Stimulated activated naive CD8-positive, alpha-beta T cell treated with anti-CD3 and anti-CD28 coated beads, Interleukin-15, Interleukin-2, amounts not matched to agents 100 U/mL and 50 U/mL, for 24 hours (primary cell): ENCODE data around the gene HS6ST2.

Experiments used
- ATAC-seq: fragments of 150-1000 bp; cut with Tn5 transposase; one replicate; pipeline ENCODE4 v1.10.0; 2021
- DNase-seq: peaks from one replicate; pipeline ENCODE4 v3.0.0; 2021

The HS6ST2 gene

DNA sequence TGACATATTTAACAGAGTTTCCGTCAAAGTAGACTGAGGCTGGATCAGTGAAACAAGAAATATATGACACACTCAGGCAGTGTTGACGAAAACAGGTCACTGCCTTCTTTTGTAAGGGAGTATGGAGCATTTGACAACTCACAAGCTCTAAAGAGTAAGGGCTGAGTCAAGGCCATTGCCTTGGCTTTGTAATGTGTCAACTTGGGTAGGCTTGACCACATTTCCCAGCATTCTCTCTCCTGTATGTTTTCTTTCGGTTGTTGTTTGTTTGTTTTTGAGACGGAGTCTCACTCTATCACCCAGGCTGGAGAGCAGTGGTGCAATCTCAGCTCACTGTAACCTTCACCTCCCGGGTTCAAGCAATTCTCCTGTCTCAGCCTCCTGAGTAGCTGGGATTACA, 344.6 kb downstream of the HS6ST2 start:
- DNase-seq (no peak), ATAC-seq (no peak)

DNA sequence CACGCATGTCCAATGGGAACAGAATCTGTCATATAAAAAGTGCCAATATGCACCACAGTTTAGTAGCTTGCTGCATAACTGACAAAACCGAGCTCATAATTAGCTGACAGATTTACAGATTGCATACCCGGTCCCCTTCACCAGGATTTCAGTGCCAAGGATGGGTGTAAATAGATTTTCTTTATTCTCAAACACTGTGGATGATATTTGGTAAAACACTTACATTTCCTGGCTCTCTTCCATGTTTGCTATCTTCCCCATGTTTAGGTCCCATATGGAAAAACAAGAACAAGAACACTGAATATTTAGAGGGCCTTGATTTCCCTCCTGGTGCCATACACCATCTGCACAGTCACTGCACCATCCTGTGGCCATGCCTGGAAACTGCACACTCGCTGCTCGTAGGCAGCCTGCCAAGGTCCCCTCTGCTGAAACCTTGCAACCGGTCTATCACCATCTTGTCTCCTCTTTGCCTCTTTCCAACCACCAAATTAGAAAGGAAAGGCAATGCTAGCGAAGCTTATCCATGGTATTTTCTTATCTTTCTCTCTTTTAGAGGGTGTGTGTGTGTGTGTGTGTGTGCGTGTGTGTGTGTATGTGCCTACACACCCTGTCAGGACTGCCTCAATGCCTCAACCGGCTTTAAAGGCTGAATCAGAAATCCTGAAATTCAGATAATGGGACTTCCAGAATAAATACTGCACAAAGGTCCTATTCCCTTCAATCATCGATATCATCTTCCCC, 345.4 kb downstream of the HS6ST2 start:
- peak; percentile 65 for ATAC-seq
- DNase-seq, result peak; percentile 42

DNA sequence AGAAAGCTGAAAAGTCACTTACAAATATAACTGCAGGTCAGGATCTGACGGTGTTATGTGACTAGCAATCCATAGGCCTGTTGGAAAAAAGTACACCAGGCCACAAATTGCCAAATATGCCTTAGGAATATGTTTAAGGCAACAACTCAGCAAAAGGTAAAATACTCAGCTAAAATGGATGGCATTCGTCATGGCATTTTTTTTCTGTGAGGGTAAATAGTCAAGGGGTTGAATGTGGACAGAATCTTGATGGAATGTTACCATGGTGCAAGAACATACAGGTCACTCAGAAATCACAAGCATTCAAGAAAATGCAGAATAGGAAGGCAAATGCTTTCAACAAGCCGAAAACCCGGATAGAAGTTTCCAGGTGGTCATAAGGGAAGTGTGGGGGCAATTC, 347.9 kb downstream of the HS6ST2 start:
- DNase-seq, result no peak
- no peak for ATAC-seq

DNA sequence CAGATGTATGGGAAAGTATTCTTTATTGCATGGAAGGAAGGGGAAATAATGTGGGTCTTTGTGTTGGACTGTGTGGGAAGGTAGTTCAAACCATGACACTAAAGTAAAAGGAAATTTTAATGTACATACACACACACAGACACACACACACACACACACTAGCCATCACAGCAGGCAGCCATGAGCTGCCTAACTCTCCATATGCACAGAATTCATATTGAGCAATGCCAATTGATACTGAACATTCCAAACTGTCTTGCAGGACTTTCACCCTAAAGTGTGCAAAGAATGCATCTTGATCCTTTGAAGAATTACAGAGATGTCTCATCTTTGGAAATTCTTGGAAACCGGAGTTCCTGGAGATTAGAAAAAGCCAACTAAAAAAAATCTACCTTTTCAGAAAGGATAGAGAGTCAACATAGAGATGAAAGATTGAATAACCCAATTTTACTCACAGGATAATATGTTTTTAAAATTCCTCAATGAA, 349.0 kb downstream of the HS6ST2 start:
- ATAC-seq (no peak), DNase-seq (no peak)

DNA sequence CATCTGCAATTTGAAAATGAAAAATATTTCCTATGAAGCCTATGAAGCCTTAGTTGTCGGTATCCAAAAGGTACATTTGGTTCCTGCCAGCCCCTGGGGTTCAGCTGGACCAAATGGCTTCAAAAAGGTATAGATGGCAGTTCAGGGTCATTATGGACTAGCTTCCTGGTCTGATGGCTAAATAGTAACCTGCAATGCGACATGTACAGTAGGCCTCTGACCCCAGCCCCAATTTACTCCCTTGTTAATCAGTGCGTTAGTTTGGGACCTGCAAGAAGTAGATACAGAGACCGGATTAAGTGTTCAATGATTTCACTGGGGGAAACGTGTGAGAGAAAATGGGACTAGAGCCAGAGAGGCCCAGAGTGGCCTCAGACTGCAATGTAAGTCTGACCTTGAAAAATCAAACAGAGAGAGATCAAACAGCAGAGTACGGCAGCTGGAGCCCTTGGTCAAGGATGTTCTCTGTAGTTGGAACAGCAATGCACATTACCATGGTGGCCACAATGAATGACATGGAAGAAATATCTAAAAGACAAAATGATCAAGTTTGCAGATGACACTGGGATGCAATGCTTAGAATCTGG, 354.6 kb downstream of the HS6ST2 start:
- ATAC-seq, result no peak
- DNase-seq, result no peak

DNA sequence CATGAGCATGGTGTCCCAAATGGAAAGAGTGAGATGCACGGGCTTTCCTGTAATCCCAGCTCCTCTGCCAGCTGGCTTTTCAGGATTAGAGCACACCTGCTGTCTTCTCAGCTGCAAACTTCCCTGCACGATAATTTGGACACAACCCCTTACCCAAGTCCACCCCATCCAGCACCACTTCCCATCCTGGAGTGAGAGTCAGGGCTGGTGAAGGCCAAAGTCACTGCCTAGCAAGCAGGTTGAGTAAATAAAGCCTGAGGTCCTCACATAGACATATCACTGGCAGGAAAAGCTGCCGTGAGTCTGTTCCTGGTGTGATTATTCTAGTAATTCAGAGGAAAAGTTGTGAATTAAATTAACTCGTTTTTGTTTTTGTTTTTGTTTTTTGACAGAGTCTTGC, 355.7 kb downstream of the HS6ST2 start:
- no peak for DNase-seq
- ATAC-seq, result no peak

DNA sequence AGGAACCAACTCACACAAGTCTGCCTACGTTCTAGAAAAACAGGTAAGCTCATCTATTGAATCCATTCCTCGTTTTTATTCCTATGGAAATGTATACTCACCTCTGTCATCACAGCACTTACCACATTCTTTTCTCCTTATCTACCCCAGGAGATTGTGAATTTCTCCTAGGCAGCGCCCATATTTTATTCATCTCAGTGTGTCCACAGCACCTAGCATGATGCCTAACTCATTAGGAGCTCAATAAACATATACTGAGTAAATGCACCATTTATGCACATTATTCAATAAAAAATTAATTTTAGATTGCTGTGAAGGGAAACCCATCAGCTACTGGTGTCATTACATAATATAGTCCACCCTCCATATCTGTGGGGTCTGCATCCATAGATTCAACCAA, 363.4 kb downstream of the HS6ST2 start:
- DNase-seq (no peak), ATAC-seq (no peak)

DNA sequence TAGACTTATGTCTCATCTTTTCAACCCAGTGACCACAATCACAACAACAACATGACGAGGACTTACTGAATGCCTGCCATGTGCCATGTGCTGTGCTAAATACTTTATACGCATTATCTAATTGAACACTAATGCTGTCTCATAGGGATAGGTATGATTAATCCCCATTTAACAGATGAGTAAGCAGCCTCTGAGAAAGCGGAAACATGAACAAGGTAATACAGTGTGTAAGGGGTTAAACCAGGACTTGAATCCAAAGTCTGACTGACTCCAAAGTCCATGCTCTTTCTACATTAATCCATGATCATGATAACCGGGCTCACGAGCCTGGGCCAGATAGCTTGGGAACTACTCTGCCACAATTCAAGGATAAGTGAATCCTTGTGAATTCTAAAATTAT, 364.3 kb downstream of the HS6ST2 start:
- DNase-seq, result no peak
- no peak for ATAC-seq

DNA sequence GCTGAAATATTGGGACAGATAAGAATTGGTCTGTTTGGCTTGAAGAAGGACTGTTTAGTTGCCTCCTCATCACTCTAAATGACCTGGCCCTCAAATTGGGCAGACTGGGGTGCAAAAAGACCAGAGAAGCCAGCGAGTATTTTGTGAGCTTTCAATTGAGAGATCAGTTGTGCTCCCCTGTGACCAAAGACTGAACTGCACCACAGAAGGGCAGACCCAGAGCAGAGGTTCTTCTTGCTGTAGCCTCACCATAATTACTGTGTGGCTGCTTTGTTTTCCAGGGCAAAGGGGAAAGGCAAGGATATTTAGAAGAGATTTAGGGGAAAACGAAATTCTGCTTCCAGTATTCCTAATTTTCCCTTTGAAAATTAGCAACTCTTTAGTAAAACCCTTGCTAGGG, 365.5 kb downstream of the HS6ST2 start:
- no peak for ATAC-seq
- no peak for DNase-seq

DNA sequence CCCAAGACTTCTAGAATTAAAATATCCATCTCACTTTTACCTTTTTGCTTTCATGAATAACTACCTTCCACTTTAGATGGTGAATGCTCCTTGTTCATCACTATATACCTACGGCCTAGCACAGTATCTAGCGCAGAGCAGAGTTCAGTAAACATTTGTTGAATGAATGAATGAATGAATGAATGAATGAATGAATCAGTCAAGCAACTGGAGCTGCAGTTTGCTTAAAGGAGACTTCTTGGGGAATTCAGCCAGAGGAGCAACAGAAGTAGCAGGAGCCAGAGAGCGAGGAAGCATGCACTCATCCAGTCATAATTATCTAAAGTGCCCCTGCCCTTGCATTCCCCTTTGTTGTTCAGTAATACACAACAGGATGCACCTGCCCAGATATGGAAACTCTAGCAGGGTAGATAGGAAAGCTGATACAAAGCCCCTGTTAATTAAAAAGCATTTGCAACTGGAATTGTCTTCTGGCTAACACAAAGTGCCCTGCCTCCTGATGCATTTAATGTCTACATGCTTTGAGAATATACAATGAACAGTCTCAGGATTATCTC, 366.6 kb downstream of the HS6ST2 start:
- ATAC-seq, result no peak
- DNase-seq, result no peak

DNA sequence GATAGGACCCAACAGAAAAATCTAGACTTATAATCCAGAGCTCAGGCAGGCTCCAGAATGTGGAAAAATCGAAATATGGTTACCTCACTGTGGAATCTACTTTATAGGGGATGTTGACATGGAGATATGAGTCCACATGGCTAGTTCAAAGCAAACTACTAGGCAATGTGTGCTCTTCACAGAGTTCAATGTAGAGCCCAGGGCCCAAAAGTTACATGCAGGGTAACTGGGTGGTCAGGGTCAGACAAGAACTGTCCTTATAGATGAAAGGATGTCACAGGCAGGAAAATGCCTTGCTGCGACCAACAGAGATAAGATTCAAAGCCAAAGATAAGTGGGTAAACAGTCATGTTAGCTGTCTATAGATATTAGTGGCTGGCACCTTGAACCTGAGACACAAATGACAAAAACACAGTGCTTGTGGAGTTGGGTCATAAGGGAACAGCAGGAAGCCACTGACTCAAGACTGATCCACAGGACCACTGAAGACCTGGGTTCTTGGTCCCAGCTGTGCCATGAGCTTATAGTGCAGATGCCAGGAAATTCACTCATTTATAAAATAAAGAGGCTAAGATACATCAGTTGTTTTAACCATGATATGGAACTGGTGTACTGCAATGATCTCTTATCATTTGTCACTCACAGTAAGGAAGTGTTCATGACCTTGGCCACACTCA, 367.9 kb downstream of the HS6ST2 start:
- DNase-seq (no peak), ATAC-seq (no peak)

DNA sequence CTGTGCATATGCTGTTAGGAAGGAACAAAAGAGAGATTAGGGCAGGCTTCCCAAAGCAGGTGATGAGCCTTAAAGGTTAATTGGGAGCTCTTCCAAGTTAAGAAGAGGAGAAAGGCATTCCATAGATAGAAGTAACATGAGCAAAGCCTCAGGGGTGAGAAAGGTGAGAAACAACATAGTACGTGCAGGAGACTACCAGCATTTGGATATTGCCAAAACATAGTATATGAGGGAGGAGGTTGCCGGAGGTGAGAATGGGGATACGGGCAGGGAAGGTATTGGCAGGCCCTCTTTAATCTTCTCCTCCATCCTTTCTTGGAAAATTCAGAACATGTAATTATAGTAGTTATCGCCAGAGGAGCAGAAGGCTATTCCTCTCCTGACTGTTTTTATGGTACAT, 373.5 kb downstream of the HS6ST2 start:
- no peak for DNase-seq

DNA sequence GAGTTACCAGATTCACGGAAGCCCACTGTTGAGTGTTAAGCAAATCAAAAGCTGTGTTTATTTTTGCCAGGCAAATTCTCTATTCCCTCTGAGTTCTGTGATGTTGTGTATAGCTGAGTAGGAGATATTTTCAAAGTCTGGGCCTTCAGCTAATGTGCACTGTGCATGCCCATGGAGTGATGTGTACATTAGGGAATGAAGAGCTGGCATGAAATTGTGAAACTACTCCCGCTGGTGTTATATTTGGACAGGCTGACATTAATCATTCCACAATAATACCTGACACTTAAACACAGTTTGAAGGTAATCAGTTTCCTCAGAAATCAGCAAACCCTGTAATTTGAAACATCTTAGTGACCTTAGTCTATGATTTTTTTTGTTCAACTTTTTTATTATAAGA, 381.5 kb downstream of the HS6ST2 start:
- no peak for ATAC-seq

More for the DNA sequence above, 373.5 kb downstream of the HS6ST2 start:
- ATAC-seq, result no peak

More for the DNA sequence above, 381.5 kb downstream of the HS6ST2 start:
- DNase-seq, result no peak
